Spleen (tissue), 7 donors: ENCODE measurements around the gene RASSF10.

Experiments used
- POLR2A ChIP-seq, 3 donors: fragments of 450-650 bp; IDR thresholded peaks; one replicate each; pipeline ENCODE4 v1.5.1; 2017; ENCODE audit warnings: antibody characterized with exemption in 3 of 3, mild to moderate bottlenecking in 1 of 3
- TF ChIP-seq, protein P1 (sequence below), 11 experiments: fragments of 200-600 bp in 7 of 11; fragments of 450-650 bp in 4 of 11; sonication (generic) in 4 of 11; IDR thresholded peaks in 8 of 11; conservative IDR thresholded peaks in 3 of 11; 1 replicate in 7 of 11; 2 replicates in 4 of 11; pipeline versions ENCODE4 v1.4.0 to v1.8.0; 2016 to 2021; ENCODE audit warnings: antibody characterized with exemption in 11 of 11, inconsistent platforms in 4 of 11, mild to moderate bottlenecking in 1 of 11
- donor health status: DM: no; HTN: no; CAD: no; lungs with moderate emphysema.
- donor health status: DM: no; HTN: no; CAD: no.
- donor health status: DM: no; HTN: no; CAD: no.

DNA sequence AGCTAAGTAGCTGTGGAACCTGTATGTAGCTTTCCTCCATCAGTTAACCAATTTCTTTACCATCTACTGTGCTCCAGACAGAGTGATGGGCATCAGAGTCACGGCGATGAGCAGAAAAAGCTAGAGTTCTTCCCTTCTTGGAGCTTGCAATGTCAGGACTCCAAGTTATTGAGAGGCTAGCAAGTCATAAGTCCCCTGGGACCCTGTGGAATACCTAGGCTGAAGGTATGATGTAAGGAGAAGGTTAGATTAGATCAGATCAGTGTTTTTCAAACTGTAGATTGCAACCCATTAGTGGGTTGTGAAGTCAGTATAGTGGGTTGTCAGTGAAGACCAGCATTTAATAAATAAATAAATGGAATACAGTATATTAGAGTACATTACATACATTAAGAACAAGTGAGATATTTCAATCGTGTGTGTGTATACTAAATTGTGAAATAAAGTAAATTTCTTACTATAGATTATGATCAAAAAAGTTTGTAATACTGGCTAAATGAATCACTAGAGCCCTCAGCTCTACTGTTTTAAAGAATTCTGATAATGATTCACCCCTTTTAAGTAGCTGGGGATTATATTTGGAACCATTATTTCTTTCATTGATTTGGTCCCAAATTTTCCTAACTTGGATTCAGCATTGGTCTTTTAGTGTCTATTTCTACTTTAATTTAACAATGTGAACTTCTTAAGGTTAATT is 52.3 kb downstream of the RASSF10 start:
- TF ChIP-seq, protein P1, sequence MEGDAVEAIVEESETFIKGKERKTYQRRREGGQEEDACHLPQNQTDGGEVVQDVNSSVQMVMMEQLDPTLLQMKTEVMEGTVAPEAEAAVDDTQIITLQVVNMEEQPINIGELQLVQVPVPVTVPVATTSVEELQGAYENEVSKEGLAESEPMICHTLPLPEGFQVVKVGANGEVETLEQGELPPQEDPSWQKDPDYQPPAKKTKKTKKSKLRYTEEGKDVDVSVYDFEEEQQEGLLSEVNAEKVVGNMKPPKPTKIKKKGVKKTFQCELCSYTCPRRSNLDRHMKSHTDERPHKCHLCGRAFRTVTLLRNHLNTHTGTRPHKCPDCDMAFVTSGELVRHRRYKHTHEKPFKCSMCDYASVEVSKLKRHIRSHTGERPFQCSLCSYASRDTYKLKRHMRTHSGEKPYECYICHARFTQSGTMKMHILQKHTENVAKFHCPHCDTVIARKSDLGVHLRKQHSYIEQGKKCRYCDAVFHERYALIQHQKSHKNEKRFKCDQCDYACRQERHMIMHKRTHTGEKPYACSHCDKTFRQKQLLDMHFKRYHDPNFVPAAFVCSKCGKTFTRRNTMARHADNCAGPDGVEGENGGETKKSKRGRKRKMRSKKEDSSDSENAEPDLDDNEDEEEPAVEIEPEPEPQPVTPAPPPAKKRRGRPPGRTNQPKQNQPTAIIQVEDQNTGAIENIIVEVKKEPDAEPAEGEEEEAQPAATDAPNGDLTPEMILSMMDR (IDR thresholded peaks at IDR 0.05 in 8 of 11, conservative IDR thresholded peaks at IDR 0.05 in 3 of 11): no peak
- TF ChIP-seq POLR2A (IDR thresholded peaks at IDR 0.05): no peak
